ENCODE measurements around the gene CAPS.

Gene CAPS

DNA sequence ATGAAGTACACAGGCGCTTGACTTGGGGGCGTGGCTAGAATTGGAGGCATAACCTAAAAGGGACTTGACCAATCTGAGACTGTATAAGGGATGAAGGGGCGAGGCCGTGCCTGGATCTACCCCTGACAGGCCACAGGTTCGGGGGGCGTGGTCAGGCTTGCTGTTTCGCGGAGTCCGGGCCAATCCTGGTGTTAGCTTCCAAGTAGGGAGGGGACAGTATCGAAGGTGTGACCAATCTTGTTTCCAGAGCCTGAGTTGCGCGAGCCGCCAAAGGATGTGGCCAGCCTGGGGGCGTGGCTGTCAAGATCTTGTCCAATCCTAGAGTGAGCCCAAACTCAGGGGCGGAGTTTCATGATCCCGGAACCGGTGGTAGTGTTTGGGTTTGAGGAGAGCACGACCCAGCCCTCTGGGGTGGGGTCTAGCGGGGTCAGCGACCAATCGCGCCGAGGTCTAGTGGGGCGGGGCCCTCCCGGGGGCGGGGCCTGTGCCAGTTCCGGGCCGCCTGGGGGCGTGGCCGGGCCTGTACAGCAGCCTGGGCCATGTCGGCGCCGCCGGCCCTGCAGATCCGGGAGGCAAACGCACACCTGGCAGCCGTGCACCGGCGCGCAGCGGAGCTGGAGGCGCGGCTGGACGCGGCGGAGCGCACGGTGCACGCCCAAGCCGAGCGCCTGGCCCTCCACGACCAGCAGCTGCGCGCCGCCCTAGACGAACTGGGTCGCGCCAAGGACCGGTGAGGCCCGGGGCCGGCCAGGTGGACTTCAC lies 9.5 kb upstream of the CAPS start, which contains the start of gene VMAC:
VMAC (plus strand) TSS at position 521 of the 762 bp plus-strand sequence; CDS start at position 540, 19 bp downstream.
- Histone ChIP-seq H3K9ac (ENCODE audit: low read length) (peak within 1 kb of the TSS; percentile 97), H4K20me1 (ENCODE audit: insufficient read depth, low read length) (peaks cover 5% of the 10 kb centered on the region; the same call in 1 of the 2 replicates), H3K79me2 (ENCODE audit: low read length) (peaks cover 39% of the 10 kb centered on the region), H3K4me2 (ENCODE audit: low read length) (peak within 1 kb of the TSS; percentile 87), H3K4me3 (ENCODE audit: low read length) (peak within 1 kb of the TSS; percentile 93), H3K9me3 (ENCODE audit: insufficient read depth, low read length) (no peaks in the 10 kb centered on the region), H3K27me3 (ENCODE audit: low read depth, low read length) (no peaks in the 10 kb centered on the region), H3K27ac (ENCODE audit: low read length) (peak within 1 kb of the TSS; percentile 70), H3K4me1 (ENCODE audit: low read length) (peaks cover 6% of the 10 kb centered on the region), H2AFZ (ENCODE audit: low read depth, low read length) (peak within 1 kb of the TSS; percentile 93), H3K36me3 (replicated peaks; ENCODE audit: low read depth, low read length) (peaks cover 14% of the 10 kb centered on the region)
- no peak for TF ChIP-seq EZH2phosphoT487 (IDR thresholded peaks at IDR 0.05; ENCODE audit: low read depth)
- TF ChIP-seq CTCF (IDR thresholded peaks at IDR 0.05; ENCODE audit: low read depth, low read length), result no peak

DNA sequence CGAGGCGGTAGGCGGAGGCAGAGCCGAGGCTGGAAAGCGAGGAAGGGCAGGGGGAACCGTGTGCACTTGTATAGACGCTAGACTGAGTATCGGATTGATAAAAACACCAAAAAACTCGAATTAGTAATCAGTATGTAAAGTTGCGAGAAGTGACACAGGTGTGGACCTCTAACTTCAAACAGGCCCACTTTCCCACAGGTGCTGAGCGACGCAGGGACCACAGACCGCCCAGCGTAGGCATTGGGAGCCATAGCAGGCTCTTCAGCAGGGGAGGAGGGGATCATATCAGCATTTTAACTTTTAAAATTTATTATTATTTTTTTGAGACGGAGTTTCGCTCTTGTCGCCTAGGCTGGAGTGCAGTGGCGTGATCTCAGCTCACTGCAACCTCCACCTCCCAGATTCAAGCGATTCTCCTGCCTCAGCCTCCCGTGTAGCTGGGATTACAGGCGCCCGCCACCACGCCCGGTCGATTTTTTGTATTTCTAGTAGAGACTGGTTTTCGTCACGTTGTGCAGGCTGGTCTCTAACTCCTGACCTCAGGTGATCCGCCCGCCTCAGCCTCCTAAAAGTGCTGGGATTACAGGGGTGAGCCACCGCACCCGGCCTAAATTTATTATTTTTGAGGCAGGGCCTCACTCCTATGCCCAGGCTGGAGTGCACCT lies 8.8 kb upstream of the CAPS start:
- Histone ChIP-seq H3K9ac (ENCODE audit: low read length) (peak overlapping the region; percentile 58), H4K20me1 (ENCODE audit: insufficient read depth, low read length) (no peaks in the 10 kb centered on the region), H3K4me1 (ENCODE audit: low read length) (peaks cover 6% of the 10 kb centered on the region), H3K9me3 (ENCODE audit: insufficient read depth, low read length) (no peaks in the 10 kb centered on the region), H3K36me3 (replicated peaks; ENCODE audit: low read depth, low read length) (peaks cover 7% of the 10 kb centered on the region), H3K27me3 (ENCODE audit: low read depth, low read length) (no peaks in the 10 kb centered on the region), H3K4me2 (ENCODE audit: low read length) (peak overlapping the region; percentile 87), H3K79me2 (ENCODE audit: low read length) (peaks cover 32% of the 10 kb centered on the region), H3K4me3 (ENCODE audit: low read length) (peak overlapping the region; percentile 93), H2AFZ (ENCODE audit: low read depth, low read length) (peak overlapping the region; percentile 22; the same call in 1 of the 2 replicates), H3K27ac (ENCODE audit: low read length) (no peak overlapping the region)
- no peak for TF ChIP-seq CTCF (IDR thresholded peaks at IDR 0.05; ENCODE audit: low read depth, low read length)
- TF ChIP-seq EZH2phosphoT487 (IDR thresholded peaks at IDR 0.05; ENCODE audit: low read depth), result no peak

DNA sequence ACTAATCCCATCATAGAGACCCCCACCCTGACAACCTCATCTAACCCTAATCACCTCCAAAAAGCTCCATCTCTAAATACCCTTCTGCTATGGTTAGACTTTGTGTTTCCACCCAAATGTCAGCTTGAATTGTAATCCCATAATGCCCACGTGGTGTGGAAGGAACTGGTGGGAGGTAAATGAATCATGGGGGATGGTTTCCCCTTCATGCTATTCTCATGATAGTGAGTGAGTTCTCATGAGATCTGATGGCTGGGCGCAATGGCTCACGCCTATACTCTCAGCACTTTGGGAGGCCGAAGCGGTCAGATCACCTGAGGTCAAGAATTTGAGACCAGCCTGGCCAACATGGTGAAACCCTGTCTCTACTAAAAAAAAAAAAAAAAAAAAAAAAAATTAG lies 6.8 kb upstream of the CAPS start:
- no peak overlapping the region for H3K9ac ChIP-seq (ENCODE audit: low read length)
- H3K9me3 ChIP-seq (ENCODE audit: insufficient read depth, low read length), result no peaks in the 10 kb centered on the region
- peaks cover 6% of the 10 kb centered on the region for H3K36me3 ChIP-seq (replicated peaks; ENCODE audit: low read depth, low read length)
- H2AFZ ChIP-seq (ENCODE audit: low read depth, low read length), result no peak overlapping the region
- no peak overlapping the region for H3K27ac ChIP-seq (ENCODE audit: low read length)
- H3K4me1 ChIP-seq (ENCODE audit: low read length), result peaks cover 6% of the 10 kb centered on the region
- no peaks in the 10 kb centered on the region for H4K20me1 ChIP-seq (ENCODE audit: insufficient read depth, low read length)
- H3K4me2 ChIP-seq (ENCODE audit: low read length), result no peak overlapping the region
- TF ChIP-seq CTCF (IDR thresholded peaks at IDR 0.05; ENCODE audit: low read depth, low read length), result no peak
- no peak for TF ChIP-seq EZH2phosphoT487 (IDR thresholded peaks at IDR 0.05; ENCODE audit: low read depth)
- no peak overlapping the region for H3K4me3 ChIP-seq (ENCODE audit: low read length)
- no peaks in the 10 kb centered on the region for H3K27me3 ChIP-seq (ENCODE audit: low read depth, low read length)
- peaks cover 14% of the 10 kb centered on the region for H3K79me2 ChIP-seq (ENCODE audit: low read length)

DNA sequence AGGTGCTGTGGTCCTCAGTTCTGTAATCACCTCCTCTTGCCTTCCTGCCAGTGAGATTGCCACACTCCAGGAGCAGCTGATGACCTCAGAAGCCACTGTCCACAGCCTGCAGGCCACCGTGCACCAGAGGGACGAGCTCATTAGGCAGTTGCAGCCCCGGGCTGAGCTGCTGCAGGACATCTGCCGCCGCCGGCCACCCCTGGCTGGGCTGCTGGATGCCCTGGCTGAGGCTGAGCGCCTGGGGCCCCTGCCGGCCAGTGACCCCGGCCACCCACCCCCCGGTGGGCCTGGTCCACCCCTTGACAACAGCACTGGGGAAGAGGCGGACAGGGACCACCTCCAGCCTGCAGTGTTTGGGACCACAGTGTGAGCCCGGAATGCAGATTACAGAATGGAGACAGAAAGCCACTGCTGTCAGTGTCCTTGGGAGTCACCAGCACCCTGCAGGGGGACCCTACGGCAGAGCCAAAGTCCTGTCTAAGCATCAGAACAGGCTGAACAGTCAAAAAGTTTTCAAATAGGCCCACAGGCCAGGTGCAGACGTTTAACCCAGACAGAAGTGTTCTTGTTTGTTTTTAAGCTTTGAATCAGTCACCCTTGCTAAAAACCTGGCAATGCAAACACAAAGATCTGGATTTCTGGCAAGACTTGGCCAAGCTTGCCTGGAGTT lies 5.1 kb upstream of the CAPS start:
- no peaks in the 10 kb centered on the region for H4K20me1 ChIP-seq (ENCODE audit: insufficient read depth, low read length)
- no peaks in the 10 kb centered on the region for H3K27me3 ChIP-seq (ENCODE audit: low read depth, low read length)
- no peak overlapping the region for H3K27ac ChIP-seq (ENCODE audit: low read length)
- H3K9ac ChIP-seq (ENCODE audit: low read length), result no peak overlapping the region
- TF ChIP-seq EZH2phosphoT487 (IDR thresholded peaks at IDR 0.05; ENCODE audit: low read depth) (no peak), CTCF (IDR thresholded peaks at IDR 0.05; ENCODE audit: low read depth, low read length) (no peak)
- no peaks in the 10 kb centered on the region for H3K9me3 ChIP-seq (ENCODE audit: insufficient read depth, low read length)
- no peaks in the 10 kb centered on the region for H3K79me2 ChIP-seq (ENCODE audit: low read length)
- no peak overlapping the region for H3K4me3 ChIP-seq (ENCODE audit: low read length)
- H2AFZ ChIP-seq (ENCODE audit: low read depth, low read length), result no peak overlapping the region
- no peaks in the 10 kb centered on the region for H3K4me1 ChIP-seq (ENCODE audit: low read length)
- peaks cover 10% of the 10 kb centered on the region for H3K36me3 ChIP-seq (replicated peaks; ENCODE audit: low read depth, low read length)
- H3K4me2 ChIP-seq (ENCODE audit: low read length), result no peak overlapping the region
